HG02571 (cell line): ENCODE data around the gene EMSY.

Source experiments
- ATAC-seq: cut with Tn5 transposase; IDR thresholded peaks from one replicate; pipeline ENCODE4 v1.9.1; 2021; ENCODE audit warnings: mild to moderate bottlenecking, moderate library complexity; ENCODE audit not compliant: unreplicated experiment

The EMSY gene

DNA sequence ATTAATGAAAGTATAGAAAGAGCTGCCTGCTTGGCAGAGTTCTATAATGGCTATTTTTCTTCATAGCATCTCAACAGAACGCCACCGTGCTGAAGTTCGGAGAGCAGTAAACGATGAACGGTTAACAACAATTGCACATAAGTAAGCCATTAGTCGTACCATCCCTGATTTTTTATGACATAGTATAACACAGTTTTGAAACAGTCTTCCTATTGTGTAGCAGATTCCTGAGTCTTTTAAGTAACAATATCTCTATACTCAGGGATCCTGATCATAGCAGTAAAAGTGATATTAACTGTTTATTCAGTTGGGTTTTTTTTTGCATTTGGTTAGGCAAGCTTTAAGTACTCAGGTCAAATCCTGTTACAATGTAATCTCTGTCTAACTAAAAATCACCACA lies 8.4 kb downstream of the EMSY start:
- no peak for ATAC-seq

DNA sequence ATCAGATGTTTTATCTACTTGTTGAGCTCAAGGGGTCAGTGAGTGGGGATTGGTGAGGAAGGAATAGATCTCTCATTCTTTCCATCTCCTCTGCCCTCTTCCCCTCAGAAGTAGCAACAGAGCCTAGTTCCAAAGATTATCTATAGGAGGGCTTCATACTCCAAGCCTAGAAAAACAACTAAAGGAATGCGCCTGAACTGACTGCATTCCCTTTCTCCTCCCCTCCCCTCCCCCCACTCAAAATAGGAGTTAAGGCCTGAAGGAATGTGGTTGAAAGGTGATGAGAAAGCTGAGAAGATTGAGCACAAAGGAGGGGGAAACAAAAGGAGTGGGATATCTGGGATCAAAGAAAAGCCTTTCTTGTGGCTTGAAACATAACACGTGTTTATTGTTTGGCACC lies 10.5 kb downstream of the EMSY start:
- ATAC-seq, result no peak

DNA sequence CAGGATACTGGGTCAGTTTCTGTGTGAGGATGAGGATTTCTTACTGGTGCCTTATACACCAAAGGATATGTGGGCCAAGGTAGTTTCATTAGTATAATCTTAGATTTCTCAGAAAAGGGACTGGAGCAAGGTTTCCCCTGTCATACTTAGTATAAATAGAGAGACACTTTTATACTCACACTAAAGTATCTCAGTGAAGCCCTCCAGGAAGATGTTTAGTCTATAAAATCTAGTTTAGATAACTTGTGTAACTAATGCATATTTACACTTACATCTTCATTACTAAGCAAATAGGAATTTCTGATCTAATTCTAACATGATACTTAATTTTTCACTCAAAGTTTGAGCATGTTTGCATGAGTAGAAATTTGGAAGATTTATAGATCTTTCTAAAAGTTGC lies 11.1 kb downstream of the EMSY start:
- no peak for ATAC-seq

DNA sequence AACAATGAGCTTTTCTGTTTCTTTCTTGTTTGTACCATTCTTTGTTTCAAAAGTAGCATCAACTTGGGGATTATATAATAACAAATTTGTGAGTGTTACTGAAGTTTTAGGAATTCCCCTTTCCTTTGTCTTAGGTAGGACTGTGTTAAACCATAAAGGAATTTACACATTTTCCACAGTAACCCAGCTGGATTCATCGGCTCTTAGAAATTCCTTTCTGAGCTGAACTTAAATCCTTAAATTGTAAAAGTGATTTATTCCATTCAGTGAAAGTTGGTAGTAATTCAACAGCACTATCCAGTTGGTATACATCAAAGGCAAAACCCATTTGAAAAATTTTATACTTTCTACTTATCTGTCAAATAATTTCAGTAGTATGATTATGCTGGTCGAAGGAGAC lies 11.8 kb downstream of the EMSY start:
- ATAC-seq, result no peak

DNA sequence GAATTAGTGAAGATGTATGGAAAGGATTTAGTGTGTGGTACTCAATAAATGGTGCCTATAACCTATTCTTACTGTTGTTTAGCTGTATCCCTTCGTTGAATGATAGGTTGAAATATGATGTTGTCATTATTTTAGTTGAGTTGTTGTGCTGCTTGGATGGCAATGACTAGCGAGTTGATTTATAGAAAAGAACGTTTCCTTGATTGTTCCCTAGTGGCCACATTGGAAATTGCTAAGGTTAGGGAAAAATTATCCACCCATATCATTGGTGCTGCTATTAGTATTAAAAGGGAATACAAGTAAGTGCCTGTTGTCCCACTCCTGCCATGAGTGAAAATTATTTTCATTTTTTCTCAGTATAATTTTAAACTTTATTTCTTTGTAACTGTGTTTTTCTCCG lies 14.5 kb downstream of the EMSY start:
- ATAC-seq, result no peak

DNA sequence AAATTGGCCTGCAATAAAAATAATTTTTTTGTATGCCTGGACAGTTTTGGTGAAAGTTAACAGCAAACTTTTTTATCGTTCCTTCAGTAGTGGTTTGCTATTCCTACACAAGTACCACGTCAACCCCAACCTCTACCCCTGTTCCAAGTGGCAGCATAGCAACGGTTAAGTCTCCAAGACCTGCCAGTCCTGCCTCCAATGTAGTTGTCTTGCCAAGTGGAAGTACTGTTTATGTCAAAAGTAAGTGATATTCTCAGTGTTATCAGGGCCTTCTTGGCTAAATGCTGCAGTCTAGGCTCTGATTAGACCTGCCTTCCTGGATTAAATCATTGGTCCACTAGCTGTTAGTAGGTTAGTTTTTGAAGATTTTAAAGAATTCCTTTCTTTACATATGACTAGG lies 15.0 kb downstream of the EMSY start:
- ATAC-seq, result no peak

DNA sequence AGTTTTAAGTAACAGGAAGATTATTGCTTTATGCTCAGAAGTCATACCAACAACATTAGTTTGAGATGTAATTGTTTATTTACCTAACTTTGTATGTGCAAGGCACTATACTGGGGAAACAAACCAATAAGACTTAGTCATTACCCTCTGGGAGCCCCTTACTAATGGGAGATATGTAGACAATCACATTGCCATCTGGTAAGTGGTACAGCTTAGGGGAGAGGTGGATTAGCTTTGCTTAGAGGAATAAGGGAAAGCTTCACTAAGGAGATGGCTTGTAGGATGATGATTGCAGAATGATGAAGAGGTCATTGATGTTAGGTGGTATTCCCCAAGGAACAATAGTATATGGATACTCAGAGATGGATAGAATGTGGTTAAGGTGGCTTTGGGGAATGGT lies 17.5 kb downstream of the EMSY start:
- no peak for ATAC-seq

DNA sequence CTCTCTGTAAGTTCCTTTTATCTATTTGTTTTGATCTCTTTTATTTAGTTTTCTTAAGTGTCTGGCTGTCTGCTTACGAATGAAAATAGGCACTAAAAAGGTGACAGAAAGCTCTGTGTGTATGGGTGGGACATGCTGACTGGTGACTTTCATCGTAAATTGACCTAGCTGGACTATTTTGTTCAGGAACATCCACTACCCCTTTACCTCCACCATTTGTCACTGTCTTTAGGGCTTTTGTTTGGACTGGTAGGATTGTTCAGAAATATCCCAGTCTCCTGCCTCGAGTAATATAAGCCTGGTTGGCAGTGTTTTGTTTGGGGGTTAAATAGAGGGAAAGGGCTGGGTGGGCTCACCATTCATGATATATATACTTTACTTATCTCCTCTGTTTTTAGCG lies 20.9 kb downstream of the EMSY start:
- no peak for ATAC-seq

DNA sequence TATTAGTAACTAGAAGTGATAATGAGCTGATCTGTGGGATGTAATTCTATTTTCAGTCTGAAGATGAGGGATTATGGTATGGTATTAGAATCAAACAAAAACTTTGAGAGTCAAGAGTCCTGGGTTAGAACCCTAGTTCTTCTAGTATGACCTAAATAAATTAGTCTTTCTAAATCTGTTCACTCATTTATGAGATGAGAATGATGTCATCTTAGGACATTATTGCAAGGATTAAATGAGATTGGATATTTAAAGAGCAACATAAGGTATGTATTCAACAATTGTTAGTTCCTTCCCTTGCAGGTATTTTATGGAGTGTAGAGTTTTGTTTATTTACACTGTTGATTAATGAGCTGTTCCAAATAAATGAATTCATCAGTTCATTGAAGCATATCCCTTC lies 21.8 kb downstream of the EMSY start:
- ATAC-seq, result no peak

DNA sequence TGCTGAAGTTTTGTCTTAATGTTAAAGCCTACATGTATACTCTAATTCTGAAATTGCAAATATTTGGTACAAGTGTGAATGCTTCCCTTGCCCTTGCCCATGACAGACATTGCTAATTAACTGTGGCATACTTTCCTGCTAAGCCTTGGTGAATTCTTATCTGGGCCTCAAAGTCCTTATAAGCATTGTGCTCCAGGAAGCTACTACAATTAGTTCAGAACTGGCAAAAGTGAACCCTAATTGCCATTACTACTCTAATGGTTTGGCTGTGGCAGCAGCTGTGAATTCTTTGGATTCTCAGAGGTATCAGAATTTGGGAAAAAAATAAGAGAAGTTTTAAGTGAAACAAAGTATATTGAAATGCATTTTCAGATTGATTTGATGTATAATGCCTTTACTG lies 24.3 kb downstream of the EMSY start:
- no peak for ATAC-seq

DNA sequence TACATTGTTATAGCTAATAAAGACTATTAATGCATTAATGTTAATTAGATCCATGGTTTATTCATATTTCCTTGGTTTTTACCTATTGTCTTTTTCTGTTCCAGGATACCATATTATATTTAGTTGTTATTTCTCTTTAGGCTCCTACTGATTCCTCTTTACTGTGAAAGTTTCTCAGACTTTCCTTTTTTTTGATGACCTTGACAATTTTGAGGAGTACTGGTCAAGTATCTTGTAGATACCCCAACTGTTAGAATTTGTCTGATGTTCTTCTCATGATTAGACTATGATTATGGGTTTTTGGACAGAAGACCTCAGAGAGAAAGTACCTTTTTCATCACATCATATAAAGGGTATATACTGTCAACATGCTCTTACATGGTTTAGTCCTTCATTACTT lies 26.6 kb downstream of the EMSY start:
- no peak for ATAC-seq

DNA sequence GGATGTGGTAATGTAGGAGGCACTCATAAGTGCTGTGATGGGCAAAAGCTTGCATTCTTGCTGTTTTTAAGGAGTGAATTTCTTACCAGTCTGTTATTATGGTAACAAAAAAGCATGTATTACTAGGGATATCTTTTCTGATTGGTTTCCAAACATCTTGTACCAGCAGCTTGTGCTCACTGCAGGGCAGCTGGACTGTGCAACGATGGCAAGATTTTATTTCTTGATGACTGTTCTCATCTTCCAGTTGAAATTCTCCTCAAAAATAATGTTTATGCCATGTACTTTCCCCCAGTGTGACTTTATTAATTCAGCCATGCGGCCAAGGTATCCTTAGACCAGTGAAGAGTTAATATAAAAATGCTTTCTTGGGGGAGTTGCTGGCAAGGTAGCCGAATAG lies 35.4 kb downstream of the EMSY start:
- no peak for ATAC-seq

DNA sequence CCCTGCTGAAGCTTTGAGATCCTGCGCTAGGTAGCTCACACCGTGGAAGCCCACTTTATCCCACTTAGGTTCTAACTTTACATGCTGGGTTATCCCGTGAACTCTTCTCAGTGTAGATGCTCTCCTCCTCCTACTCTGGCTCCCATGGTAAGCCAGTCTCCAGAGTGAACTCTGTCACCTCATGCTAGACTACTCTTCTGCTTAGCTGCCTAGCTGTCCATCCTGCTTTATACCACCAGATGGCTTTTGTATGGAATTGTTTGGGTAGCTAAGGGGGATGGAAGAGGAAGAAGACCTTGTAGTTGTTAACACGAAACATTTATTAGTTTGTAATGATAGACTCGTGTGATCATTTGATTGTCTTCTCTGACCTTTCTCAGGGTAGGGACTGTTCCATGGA lies 46.8 kb downstream of the EMSY start:
- ATAC-seq, result no peak

DNA sequence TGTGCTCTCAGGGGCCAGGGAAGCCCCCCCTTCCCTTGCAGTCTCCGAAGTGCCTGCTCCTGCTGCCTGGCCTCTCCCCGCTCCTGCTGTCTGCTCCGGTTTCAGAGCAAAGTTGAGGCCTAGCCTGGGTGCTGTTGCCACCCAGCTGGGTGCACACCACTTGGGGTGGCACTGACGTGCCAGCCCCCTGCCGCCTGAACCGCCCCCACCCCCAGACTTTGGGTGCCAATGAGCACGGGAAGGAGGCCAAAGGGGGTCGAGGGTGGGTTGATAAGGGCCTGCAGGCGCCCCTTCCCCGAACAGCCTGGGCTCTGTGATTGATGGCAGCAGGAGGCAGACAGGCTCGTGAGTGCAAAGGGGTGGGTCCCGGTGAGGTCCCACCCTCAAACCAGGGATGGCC lies 48.2 kb downstream of the EMSY start:
- ATAC-seq, result no peak

DNA sequence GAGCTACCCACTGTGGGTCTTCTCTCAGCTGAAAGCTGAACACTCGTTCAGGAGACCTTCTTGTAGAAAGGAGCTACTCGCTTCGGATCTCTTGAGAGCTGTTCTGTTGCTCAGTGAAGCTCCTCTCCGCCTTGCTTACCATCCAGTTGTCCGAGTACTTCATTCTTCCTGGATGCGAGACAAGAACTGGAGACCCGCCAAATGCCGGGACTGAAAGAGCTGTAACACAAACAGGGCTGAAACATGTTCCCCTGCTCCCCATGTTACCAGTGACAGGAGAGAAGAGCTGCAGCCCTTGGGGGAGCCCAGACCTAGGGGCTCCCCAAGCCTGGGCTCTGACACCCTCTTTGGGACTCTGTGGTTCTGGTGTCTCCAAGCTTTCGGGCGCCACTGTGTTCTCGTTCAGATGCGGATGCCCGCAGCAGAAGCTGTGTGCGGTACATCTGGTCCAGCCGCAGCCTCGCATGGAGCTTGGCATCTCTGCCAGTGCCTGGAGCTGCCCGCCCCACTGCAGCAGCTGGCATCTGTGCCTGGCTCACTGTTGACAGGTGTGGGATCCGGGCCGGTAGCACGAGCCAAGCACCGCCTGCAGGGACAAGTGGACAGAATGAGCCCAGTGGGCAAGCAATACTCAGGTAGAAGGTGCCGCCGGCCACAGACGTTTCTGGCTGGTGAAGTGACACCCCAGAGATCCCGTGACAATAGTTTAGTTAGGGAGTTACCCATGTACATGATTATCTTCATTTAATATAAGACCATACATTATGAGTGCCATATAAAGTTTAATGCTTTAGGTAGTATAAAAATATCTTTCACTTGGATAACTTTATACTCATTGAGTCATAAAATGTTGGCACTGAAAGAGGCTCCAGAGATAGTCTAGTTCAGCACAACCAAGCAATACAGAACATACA lies 49.1 kb downstream of the EMSY start:
- no peak for ATAC-seq

DNA sequence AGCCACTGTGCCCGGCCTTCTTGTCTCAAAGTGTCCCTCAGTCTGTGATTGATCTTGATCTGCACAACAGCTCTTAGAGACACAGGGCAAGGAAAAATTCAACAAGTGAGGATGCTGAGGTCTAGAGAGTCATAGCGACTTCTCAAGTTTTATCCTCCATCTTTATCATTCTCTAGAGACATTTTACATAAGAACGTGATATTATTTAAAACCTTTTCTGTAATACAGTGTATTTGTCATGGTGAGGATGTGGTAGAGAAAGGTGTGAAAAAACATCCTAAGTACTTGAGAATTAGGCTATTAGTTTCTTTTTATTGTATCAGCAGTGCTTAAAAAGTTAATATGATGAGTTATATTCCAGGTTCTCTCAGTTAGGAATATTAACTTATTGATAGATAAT lies 50.2 kb downstream of the EMSY start:
- no peak for ATAC-seq

DNA sequence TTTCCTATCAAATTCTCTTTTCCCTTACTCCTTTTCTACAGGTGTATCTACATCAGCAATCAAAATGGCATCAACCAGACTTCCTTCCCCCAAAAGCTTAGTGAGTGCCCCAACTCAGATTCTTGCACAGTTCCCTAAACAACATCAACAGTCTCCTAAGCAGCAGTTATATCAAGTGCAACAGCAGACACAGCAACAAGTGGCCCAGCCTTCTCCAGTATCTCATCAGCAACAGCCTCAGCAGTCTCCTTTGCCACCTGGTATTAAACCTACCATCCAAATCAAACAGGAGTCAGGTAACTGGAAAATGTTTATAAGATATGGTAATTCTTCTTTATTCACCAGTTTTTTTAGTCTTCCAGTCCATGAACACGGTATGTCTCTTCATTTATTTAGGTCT lies 51.4 kb downstream of the EMSY start:
- no peak for ATAC-seq

DNA sequence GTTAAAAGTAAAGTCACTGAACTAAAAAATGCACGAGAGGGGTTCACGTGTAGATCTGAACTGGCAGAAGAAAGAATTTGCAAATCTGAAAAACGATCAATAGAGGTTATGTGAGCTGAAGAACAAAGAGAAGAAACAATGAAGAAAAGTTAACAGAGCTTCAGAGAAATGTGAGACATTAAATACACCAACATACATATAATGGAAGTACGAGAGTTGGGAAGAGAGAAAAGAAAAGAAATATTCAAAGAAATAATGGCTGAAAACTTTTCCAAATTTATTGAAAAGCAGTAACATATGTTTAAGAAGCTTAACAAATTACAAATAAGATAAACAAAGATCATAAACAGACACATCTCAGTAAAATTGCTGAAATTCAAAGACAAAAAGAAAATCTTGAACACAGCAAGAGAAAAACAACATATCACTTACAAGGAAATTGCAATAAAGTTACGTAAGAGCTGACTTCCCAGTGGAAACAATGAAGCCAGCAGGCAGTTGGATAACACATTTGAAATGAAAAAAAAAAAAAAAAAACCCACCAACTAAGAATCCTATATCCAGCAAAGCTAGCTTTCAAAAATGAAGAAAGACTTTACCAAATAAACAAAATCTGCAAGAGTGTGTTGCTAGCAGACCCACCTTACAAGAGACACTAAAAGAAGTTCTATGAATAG lies 56.8 kb downstream of the EMSY start:
- ATAC-seq, result no peak

DNA sequence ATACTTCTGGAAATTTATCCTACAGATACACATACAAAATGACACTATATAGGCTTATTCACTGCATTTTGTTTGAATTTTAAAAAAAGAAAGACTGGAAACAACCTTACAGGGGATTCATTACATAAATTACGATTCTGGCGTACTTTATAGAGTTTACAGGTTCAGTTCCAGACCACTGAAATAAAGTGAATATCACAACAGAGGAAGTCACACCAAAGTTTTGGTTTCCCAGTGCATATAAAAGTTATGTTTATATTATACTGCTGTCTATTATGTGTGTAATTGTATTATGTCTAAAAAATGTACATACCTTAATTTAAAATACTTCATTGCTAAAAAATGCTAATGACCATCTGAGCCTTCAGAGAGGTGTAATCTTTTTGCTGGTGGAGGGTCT lies 62.0 kb downstream of the EMSY start:
- ATAC-seq, result no peak

DNA sequence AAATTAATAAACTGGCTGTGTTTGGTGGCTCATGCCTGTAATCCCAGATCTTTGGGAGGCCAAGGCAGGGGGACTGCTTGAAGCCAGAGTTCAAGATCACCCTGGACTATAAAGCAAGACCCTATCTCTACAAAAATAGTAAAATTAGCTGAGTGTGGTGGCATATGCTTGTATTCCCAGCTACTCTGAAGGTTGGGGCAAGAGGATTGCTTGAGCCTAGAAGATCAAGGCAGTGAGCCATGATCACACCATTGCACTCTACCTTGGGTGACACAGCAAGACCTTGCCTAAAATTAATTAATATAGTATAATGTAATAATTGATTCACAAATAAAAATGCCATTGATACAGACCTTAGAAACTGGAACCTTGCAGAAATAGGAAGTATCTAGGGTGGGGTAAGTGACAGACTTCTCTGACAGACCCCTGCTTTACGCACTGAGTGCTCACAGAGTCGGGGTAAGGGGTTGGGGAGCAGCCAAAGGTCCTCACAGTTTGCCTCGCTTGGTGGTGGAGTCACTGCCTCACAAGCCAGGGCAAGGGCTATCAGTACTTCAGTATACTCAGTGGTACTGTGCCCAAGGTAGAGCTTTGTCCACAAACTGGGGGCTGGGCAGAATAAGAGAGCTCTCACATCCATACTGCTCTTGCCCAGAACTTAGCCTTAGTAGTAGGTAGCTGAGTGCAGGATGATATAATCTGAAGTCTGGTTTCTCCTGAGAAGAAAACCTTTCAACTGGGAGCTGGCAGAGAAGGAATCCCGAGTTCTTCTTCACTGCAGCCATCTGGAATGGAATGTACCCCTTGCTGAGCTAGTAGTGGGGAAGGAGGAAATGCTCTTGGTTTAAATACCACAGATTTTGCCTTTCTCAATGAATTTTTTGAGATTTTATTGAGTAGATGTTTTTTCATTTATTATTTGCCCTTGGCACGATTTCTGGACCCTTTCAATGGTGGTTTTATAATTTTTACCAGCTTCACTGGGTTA lies 65.5 kb downstream of the EMSY start:
- no peak for ATAC-seq
